Measurements from ENCODE around the gene CDH1.

The CDH1 gene

DNA sequence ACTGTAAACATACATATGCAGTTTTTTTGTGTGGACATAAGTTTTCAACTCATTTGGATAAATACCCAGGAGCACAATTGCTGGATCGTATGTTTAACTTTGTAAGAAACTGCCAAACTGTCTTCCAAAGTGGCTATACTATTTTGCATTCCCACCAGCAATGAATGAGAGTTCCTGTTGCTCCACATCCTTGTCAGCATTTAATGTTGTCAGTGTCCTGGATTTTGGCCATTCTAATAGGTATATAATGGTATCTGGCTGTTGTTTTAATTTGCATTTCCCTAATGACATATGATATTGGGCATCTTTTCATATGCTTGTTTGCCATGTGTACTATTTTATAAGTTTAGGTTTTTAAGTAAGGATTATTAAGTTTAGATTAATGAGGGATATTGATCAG, 120.4 kb downstream of the CDH1 start:
- no peak for DNase-seq (ENCODE audit: low spot score)

DNA sequence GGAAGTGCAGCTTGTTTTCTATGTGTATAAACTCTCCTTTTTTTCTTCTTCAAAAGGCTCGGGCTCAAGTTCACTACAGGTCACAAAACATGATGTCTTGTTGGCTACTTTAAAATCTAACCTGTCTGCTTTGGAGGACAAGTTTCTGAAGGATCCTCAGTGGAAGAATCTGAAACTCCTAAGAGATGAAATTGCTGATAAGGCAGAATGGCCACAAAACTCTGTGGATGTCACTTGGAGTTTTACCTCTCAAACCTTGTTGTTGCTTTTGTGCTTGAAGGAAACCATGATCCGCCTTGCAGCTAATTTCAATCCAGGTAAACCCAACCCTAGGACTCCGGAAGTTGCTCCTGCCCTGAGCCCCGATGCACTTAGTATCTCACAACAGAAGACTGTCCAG, 122.7 kb downstream of the CDH1 start:
- DNase-seq (ENCODE audit: low spot score), result no peak

GRCh38 chr16:68860978-68861892, 124.1 kb downstream of the CDH1 start:
- DNase-seq (ENCODE audit: low spot score), result no peak

GRCh38 chr16:68866933-68867332, 129.8 kb downstream of the CDH1 start:
- no peak for DNase-seq (ENCODE audit: low spot score)

- DNase-seq (ENCODE audit: low spot score), result no peak
These were observed 132.5 kb downstream of the CDH1 start for GRCh38 chr16:68869492-68870088.

GRCh38 chr16:68873635-68874471, 136.8 kb downstream of the CDH1 start:
- DNase-seq (ENCODE audit: low spot score), result no peak

GRCh38 chr16:68875871-68876270, 138.8 kb downstream of the CDH1 start:
- DNase-seq (ENCODE audit: low spot score), result no peak

GRCh38 chr16:68883685-68884084, 146.6 kb downstream of the CDH1 start:
- no peak for DNase-seq (ENCODE audit: low spot score)

DNA sequence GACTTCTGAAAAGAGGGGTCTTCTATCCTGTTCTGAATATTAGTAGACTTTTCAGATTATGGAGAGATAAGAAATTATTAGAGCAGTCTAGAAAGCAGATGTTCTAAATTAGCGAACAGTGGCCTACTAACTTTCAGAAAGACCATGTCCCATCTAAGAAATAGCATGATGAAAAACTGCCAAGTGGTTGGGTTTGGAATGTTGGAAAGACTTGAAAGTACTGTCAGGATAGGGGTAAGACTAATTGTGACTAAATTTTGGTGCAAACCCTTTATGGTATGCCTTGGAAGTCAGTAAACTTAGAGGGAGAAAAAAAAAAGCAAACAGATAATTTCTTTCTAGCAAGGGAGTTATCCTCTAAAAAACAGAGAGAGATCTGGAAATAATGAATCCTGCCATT, 147.3 kb downstream of the CDH1 start:
- DNase-seq (ENCODE audit: low spot score), result no peak

All from putamen (tissue), 1 donor.